Esophagus squamous epithelium (tissue), 5 donors: ENCODE data around the gene CFAP157. TPM values are rescaled to one million over a fixed set of nuclear protein-coding genes. Genes with fewer than 3 reads are reported as not detected.

ENCODE experiments used
- DNase-seq: peaks from one replicate; lab custom pipeline; 2025; lab: John Stamatoyannopoulos, UW
- H3K27ac ChIP-seq, 4 donors: fragments of 200-600 bp; sonication (generic); one replicate each; pipeline ENCODE4 v1.5.1; 2016 to 2019; ENCODE audit warnings: mild to moderate bottlenecking in 1 of 4
- H3K27me3 ChIP-seq, 4 donors: fragments of 200-600 bp; sonication (generic); 1 replicate in 3 of 4; 2 replicates in 1 of 4; pipeline versions ENCODE4 v1.5.1 to v1.6.0; 2017 to 2021; ENCODE audit warnings: antibody characterized with exemption in 1 of 4
- H3K36me3 ChIP-seq, 3 donors: fragments of 200-600 bp; sonication (generic); one replicate each; pipeline ENCODE4 v1.5.1; 2016 to 2019
- H3K4me1 ChIP-seq, 3 donors: fragments of 200-600 bp; sonication (generic); one replicate each; pipeline ENCODE4 v1.5.1; 2017 to 2019
- H3K4me3 ChIP-seq, 4 donors: fragments of 200-600 bp; sonication (generic); 1 replicate in 3 of 4; 2 replicates in 1 of 4; pipeline ENCODE4 v1.5.1; 2016 to 2019; ENCODE audit warnings: mild to moderate bottlenecking in 2 of 4, moderate library complexity in 1 of 4
- H3K9me3 ChIP-seq, 3 donors: fragments of 200-600 bp; sonication (generic); one replicate each; pipeline ENCODE4 v1.5.1; 2016 to 2019
- CTCF ChIP-seq, 6 experiments: fragments of 450-650 bp in 4 of 6; fragments of 200-600 bp in 2 of 6; sonication (generic) in 2 of 6; IDR thresholded peaks; one replicate each; pipeline ENCODE4 v1.5.1; 2016 to 2019; ENCODE audit warnings: antibody characterized with exemption in 6 of 6, mild to moderate bottlenecking in 4 of 6, moderate library complexity in 4 of 6
- POLR2A ChIP-seq, 4 donors: fragments of 450-650 bp; IDR thresholded peaks; one replicate each; pipeline ENCODE4 v1.6.1; 2017; ENCODE audit warnings: antibody characterized with exemption in 4 of 4, mild to moderate bottlenecking in 4 of 4, moderate library complexity in 3 of 4
- WGBS, 2 donors: methylation state at CpG; one replicate each; pipeline ENCODE4 v1.1.5; 2018; 5-methylcytosine and 5-hydroxymethylcytosine counted together
- intact Hi-C: fragments of 100-400 bp; cut with DNase I; formaldehyde crosslinking; loops from one replicate; pipeline ENCODE4 v1.15.0; 2022
- total RNA-seq, 4 donors: library from RNA; depleted of rRNA; stranded (reverse); fragments of >200 nt; gene quantifications; one replicate each; pipeline ENCODE4 v1.1.0, GENCODE V29; 2016
- donor health status: DM: yes; HTN: yes; CAD: no.

Gene CFAP157
- total RNA-seq, 4 donors from 2014 or later, result 0.19 TPM; not detected in 3

- peaks cover 0 to 34% (median 6%) of the 10 kb centered on the region in 3 donors for H3K4me1 ChIP-seq
- H3K4me3 ChIP-seq, result no peak overlapping the region
- no peak for TF ChIP-seq CTCF (IDR thresholded peaks at IDR 0.05)
- no peak for TF ChIP-seq POLR2A (IDR thresholded peaks at IDR 0.05)
- WGBS, 2 donors, result 61 to 80% methylated on average over 3 to 6 of the region's 13 CpGs
- H3K27me3 ChIP-seq, result no peaks in the 10 kb centered on the region
- intact Hi-C loops, result loop anchor here (5.0 to 10.0 kb wide), 2 partner anchors 116 to 218 kb away; no protein-coding TSS in a partner anchor
- no peak for DNase-seq
- no peaks in the 10 kb centered on the region for H3K9me3 ChIP-seq
- H3K27ac ChIP-seq, result no peak overlapping the region
- H3K36me3 ChIP-seq, result no peaks in the 10 kb centered on the region
Measured at GRCh38 chr9:127723013-127723412, 16.2 kb downstream of the CFAP157 start.

- Histone ChIP-seq H3K9me3 (no peaks in the 10 kb centered on the region), H3K4me3 (no peak overlapping the region), H3K4me1 (peaks cover 0 to 34% (median 6%) of the 10 kb centered on the region in 3 donors), H3K27me3 (no peaks in the 10 kb centered on the region), H3K27ac (no peak overlapping the region), H3K36me3 (no peaks in the 10 kb centered on the region)
- intact Hi-C loops, result loop anchor here (5.0 to 10.0 kb wide), 2 partner anchors 116 to 219 kb away; no protein-coding TSS in a partner anchor
- TF ChIP-seq CTCF (IDR thresholded peaks at IDR 0.05), result no peak
- DNase-seq, result no peak
- 13 to 16% methylated on average over 3 to 5 of the region's 5 CpGs for WGBS, 2 donors
Measured at GRCh38 chr9:127723444-127723843, 16.7 kb downstream of the CFAP157 start.

- intact Hi-C loops, result loop anchor here (5.0 to 10.0 kb wide), 2 partner anchors 117 to 219 kb away; no protein-coding TSS in a partner anchor
- Histone ChIP-seq H3K4me3 (no peak overlapping the region), H3K27ac (peak overlapping the region in 1 of 4 donors; percentile 3), H3K27me3 (no peaks in the 10 kb centered on the region), H3K4me1 (peaks cover 0 to 34% (median 6%) of the 10 kb centered on the region in 3 donors), H3K36me3 (no peaks in the 10 kb centered on the region), H3K9me3 (no peaks in the 10 kb centered on the region)
- 36 to 47% methylated on average over 3 to 13 of the region's 23 CpGs for WGBS, 2 donors
- DNase-seq, result no peak
- TF ChIP-seq POLR2A (IDR thresholded peaks at IDR 0.05) (no peak), CTCF (IDR thresholded peaks at IDR 0.05) (no peak)
Measured at GRCh38 chr9:127724012-127724411, 17.2 kb downstream of the CFAP157 start.

- Histone ChIP-seq H3K4me1 (peaks cover 0 to 24% (median 6%) of the 10 kb centered on the region in 3 donors), H3K4me3 (no peak overlapping the region), H3K36me3 (peaks cover 0 to 19% (median 2%) of the 10 kb centered on the region in 3 donors), H3K9me3 (no peaks in the 10 kb centered on the region), H3K27ac (no peak overlapping the region), H3K27me3 (no peaks in the 10 kb centered on the region)
- intact Hi-C loops, result loop anchor here (10.0 kb wide), 1 partner anchor 222 kb away; no protein-coding TSS in a partner anchor
- no peak for TF ChIP-seq POLR2A (IDR thresholded peaks at IDR 0.05)
- no peak for TF ChIP-seq CTCF (IDR thresholded peaks at IDR 0.05)
- WGBS, 2 donors, result 71 to 89% methylated on average over 4 to 5 of the region's 8 CpGs
- DNase-seq, result no peak
Measured at GRCh38 chr9:127726871-127727270, 20.1 kb downstream of the CFAP157 start.

DNA sequence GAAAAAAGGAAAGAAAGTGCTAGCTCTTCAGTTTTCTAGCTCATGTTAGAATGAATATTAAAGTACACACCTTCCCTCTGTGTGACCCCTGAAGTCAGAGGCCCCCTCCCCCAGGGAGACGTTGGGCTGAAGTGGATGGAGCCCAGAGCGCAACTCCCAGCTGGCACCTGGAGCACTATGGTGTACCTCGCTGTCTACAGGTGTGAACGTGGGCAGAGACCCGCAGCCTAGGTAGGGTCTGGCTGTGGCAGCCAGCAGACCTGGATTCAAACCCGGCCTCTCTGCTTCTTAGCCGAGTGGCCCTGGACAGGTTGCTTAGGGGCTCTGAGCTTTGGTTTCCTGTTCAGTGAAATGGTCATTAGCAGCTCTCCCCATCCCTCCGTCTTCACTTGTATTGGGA is 22.0 kb downstream of the CFAP157 start:
- no peak overlapping the region for H3K27ac ChIP-seq
- TF ChIP-seq CTCF (IDR thresholded peaks at IDR 0.05), result no peak
- H3K4me3 ChIP-seq, result no peak overlapping the region
- DNase-seq, result no peak
- WGBS, 2 donors, result 80 to 84% methylated on average over 6 of the region's 8 CpGs
- peaks cover 0 to 36% (median 10%) of the 10 kb centered on the region in 3 donors for H3K36me3 ChIP-seq
- no peaks in the 10 kb centered on the region for H3K27me3 ChIP-seq
- H3K9me3 ChIP-seq, result no peaks in the 10 kb centered on the region
- intact Hi-C loops, result loop anchor here (10.0 kb wide), 1 partner anchor 224 kb away; no protein-coding TSS in a partner anchor
- H3K4me1 ChIP-seq, result peaks cover 0 to 19% (median 6%) of the 10 kb centered on the region in 3 donors
